Measurements from ENCODE around the gene SIPA1L3.
A peak's percentile ranks its signal among the peaks of the same experiment; 100 is the strongest.

SIPA1L3 gene

DNA sequence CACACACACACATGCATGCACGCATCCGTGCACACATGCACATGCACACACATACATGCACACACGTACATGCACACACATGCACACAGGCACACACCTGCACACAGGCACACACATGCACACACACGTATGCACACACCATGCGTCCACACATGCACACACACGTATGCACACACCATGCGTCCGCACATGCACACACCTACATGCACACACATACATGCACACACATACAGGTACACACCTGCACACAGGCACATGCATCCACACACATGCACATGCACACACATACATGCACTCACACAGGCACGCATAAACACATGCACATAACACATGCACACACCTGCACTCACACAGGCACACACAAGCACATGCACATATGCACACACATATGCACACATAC is 204.9 kb downstream of the SIPA1L3 start:
- no peak for DNase-seq (ENCODE audit: low read depth in 2 of 2)

DNA sequence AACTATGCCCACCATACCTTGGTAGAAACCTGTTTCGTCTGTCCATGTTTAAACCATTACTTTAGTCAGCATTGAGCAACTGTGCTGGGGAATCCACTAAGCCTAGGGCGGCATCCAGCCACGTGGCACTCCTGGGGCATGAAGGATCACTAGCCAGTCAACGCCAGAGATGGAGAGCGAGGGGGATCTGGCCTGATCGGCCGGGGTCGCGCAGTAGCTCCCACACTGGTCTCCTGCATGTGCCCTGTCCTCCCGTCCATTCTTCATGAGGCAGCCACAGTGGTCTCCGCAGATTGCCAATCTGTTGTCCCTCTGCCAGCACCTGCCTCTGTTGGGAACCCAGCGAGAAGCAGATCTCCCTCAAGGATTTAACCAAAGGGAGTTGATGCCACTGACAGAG is 207.6 kb downstream of the SIPA1L3 start:
- no peak for DNase-seq (ENCODE audit: low read depth in 2 of 2)

DNA sequence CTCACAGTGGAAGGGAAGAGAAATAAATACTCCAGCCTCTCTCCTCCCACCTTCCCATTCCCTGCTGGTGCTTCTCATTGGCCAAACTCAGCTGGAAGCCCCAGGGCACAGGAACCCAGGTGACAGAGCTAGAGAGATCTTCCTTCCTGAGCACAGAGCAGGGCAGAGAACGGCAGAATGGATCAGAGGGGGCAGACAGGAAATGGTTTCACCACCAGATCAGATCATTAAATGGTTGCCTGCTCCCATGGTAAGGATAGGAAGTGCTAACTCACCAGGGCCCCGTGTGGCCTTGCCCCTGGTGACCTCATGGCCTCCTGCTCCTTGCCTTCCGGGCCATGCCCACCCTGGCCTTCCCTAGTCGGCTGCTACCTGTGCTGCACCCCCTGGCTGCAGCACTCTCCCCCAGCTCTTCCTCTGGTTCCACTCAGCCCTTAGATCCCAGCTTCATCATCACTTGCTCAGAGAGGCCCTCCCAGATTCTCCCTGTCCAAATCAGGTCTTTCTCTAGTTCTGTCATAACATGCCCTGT is 208.3 kb downstream of the SIPA1L3 start:
- DNase-seq (ENCODE audit: low read depth in 2 of 2) = no peak

DNA sequence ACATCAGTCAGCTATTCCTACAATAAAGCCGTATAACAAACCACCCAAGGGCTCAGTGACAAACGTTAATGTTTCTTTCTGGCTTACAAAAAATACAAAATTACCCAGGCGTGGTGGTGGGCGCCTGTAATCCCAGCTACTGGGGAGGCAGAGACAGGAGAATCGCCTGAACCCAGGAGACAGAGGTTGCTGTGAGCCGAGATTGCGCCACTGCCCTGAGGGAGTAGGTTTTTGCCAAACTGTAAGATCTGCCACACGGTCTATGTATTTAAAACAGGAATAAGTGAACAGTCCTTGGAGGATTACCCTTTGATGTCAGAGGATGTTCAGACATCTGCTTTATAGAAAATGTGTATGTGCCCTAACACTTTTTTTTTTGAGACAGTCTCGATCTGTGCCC is 211.2 kb downstream of the SIPA1L3 start:
- DNase-seq (ENCODE audit: low read depth in 2 of 2) = no peak

DNA sequence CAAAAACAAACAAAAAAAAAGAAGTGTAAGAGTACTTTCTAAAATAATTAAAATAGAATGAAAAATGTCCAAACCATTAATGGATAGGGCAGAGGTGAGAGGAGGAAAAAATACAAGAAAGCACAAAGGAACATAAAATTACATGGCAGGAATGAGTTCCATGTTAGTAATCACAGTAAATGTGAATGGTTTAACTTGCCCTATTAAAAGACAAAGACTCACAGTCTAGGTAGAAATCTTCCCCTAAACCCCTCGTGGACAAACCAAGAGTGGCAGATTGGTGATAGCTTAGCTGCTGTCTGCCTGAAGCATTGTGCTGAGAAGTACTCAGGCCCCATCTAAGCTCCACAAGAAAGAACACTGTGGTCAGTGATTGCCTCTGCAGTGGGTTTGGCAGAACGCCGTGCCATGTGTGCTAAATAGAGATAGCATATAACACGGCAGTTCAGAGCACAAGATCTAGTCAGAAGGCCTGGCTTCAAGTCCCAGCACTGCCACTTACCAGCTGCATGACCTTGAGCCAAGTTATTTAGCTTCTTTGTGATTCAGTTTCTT is 213.5 kb downstream of the SIPA1L3 start:
- DNase-seq (ENCODE audit: low read depth in 2 of 2) = no peak

DNA sequence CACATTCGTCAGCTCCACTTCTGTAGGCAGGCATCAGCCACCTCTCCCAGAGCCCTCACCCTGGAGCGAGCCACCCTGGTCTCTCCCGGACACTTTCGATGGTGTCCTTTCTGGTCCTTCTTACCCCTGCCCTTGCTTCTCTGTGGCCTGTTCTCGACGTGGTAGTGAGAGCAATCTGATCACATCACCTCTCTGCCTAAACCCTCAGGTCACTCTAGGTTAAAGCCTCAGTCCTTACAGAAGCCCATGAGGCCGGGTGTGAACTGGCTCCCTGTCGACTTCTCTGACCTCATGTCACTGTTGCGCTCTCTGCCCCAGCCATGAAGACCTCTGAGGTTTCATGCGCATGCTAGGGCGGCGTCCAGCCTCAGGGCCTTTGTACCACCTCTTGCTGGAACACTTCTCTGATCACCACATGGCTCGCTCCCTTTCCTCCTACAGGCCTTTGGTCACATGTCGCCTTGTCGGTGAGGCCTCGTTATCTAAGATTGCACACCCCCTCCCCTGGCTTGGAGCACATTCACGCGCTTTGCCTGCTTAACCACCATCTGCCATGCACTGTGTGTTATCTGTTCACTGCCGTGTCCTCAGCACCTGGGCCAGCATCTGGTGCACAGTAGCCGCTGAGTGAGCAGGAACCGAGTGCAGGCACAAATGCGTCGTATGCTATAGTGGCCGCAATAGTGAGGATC is 215.5 kb downstream of the SIPA1L3 start:
- DNase-seq (ENCODE audit: low read depth in 2 of 2) = no peak

DNA sequence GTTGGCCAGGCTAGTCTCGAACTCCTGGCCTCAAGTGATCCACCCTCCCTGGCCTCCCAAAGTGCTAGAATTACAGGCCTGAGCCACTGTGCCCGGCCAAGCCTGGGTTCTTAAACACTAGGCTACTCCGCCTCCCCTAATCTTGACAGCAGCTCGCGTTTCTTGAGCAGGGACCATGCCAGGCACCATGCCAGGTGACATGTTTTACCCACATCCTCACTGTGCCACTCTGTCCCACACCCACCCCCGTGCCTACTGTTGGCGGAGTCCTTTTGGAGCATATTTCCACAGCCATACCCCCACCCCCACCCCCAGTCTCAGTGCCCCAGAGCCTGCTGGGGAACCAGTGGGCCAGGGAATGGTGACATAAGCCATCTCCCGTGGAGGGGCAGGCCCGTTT is 218.2 kb downstream of the SIPA1L3 start:
- DNase-seq (ENCODE audit: low read depth in 2 of 2) = no peak

DNA sequence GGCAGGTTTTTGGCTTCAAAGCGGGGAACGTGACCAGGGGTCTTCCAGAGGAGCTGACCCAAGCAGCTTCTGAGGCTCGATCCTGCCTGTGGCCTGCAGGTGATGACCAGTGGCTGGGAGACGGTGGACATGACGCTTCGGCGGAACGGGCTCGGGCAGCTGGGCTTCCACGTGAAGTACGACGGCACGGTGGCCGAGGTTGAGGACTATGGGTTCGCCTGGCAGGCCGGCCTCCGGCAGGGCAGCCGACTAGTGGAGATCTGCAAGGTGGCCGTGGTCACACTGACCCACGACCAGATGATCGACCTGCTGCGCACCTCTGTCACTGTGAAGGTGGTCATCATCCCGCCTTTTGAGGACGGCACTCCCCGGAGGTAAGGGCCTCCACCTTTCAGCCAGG is 223.4 kb downstream of the SIPA1L3 start:
- DNase-seq (ENCODE audit: low read depth in 2 of 2) = no peak

DNA sequence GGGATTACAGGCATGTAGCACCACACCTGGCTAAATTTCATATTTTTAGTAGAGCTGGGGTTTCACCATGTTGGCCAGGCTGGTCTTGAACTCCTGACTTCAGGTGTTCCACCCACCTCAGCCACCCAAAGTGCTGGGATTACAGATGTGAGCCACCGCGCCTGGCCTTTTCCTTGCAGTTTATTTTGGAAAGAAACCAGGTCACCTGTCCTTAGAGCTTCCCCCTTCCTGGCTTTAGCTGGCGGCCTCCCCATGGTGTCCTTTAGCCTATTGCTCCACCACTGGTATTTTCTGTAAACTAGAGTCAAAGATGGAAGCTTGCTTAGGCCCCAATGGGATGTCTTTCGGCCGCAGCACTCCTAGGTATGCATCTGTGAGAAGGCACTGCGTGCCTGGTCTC is 225.8 kb downstream of the SIPA1L3 start:
- no peak for DNase-seq (ENCODE audit: low read depth in 2 of 2)

DNA sequence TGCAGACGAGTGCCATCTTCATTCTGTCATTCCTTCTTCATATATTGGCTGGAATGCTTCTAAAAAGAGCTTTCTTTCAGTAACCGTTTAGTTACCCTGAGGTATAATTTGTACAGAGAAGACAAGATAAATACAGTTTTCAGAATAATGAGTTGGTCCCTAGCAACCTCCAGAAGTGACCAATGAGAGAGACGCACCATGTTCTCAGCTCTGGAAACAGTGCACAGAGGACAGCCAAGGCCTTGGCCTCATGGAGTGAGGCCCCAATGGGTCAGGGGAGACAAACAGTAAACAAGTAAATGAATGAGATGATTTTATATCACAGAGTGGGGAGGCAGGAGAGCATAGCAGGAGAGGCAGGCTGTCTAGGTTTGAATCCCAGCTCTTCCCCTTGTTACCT is 226.3 kb downstream of the SIPA1L3 start:
- no peak for DNase-seq (ENCODE audit: low read depth in 2 of 2)

DNA sequence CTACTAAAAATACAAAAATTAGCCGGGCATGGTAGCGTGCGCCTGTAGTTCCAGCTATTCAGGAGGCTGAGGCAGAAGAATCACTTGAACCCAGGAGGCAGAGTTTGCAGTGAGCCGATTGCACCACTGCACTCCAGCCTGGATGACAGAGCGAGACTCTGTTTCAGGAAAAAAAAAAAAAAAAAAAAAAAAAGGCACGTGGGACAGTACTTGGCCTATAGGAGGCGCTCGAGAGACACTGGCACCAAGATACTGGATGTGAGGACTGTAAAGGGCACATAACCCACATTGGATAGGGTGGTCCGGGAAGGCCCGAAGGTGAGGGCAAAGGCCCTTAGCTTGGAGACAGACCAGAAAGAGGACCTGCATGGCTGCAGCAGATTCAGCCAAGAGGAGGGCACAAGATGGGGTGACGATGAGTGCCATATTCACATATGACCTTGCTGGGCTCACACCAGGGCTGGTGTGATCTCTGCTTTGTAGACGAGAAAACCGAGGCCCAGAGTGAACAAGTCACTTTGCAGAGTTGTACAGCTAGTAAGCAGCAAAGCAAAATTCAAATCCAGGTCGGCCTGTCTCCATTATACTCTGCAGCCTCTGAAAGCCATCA is 227.6 kb downstream of the SIPA1L3 start:
- no peak for DNase-seq (ENCODE audit: low read depth in 2 of 2)

DNA sequence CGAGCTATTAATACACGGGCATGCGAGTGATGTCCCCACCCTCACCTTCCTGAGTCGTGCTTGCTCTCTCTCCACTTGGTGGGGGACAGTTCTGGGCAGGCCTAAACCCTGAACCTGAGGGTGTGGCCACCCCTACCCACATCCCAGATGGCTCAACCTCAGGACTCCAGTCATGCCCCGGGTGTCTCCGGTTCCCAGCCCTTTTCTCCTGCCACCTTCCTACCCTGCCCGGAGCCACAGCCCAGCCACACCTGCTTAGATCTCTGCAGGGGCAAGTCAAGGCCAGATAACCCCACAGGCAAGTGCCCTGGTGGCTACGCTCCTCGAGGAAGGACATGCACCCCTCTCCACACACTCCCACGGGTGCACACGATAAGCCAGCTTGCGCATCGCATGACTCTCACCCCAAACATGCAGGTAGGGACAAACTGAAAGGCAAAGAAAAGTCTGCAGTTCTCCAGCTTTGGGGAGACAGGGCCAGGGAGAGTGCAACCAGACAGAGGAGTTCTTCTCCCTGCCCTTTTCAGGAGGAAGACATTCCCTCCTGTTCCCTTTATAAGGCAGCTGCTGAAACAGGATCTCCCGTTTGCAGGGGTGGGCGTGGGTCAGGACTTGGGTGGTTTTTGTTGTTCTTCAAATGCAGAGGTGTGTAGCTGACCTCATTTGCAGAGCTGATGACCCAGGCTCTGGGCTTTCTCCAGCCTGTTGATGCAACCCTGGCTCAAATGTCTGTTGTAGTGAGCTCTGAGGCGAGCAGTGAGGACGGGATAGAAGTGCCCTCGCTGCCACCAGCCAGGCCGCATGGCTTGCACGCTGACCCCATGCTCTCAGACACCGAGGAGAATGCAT is 228.4 kb downstream of the SIPA1L3 start:
- DNase-seq (ENCODE audit: low read depth in 2 of 2) = no peak

DNA sequence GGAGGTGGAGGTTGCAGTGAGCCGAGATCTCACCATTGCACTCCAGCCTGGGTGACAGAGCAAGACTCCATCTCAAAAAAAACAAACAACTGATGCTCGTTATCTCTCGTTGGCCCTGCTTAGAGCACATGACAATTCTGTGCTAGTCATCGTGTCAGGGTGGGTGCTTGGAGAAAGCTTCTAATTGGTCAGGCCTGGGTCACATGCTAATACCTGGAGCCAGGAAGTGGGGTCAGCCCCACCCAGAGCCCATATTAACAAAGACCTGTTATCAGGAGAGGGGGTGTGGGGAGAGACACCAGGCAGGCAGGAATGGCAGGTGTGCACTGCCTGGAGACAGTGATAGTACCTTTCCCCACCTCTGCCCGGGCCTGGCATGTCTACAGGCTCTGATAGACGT is 232.1 kb downstream of the SIPA1L3 start:
- no peak for DNase-seq (ENCODE audit: low read depth in 2 of 2)

DNA sequence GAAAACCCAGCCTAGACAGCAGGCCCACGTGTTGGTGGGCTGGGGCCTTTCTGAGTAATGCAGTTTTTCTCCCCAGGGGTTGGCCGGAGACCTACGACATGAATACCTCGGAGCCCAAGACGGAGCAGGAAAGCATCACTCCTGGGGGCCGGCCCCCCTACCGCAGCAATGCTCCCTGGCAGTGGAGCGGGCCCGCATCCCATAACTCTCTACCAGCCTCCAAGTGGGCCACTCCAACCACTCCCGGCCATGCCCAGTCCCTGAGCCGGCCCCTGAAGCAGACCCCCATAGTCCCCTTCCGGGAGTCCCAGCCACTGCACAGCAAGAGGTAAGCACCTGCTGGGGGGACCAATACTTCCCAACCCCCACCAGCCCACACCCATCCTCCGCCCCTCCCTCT is 234.1 kb downstream of the SIPA1L3 start:
- DNase-seq (ENCODE audit: low read depth in 2 of 2) = no peak

DNA sequence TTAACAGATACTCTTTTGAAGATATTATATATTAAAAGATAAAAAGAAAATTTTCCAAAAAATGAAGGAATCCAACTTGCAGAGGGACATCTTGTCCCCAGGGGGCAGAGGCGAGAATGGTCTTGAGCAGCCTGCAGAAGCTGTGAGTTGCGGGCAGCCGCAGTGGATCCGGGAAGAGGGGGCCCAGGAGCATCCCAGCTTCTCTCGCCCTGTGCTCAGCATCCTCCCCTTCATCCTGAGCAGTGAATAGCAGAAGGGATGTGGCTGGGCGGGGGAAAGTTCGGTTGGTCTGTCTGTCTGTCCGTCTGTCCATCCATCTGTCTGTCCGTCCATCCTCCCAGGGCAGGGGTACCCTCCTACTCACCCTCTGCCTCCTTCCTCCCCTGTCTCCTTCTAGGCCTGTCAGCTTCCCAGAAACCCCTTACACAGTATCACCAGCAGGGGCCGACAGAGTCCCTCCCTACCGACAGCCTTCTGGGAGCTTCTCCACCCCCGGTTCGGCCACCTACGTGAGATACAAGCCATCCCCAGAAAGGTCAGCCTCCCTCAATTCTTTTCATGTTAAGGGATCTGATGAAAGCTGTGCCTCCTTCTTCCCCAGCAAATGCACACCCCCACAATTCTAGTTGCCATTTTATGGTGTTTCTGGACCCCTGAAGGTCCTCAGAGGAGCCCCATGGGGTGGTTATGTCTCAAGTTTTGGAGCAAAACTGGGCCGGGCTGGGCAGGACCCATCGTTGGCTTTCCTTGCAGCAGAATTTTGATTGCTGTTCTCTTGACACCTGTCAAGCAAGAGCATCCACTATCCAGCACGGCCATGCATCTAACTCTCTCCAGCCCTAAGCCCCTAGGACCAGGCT is 235.4 kb downstream of the SIPA1L3 start:
- peak; percentile 37 to 43 for DNase-seq (ENCODE audit: low read depth in 2 of 2)

DNA sequence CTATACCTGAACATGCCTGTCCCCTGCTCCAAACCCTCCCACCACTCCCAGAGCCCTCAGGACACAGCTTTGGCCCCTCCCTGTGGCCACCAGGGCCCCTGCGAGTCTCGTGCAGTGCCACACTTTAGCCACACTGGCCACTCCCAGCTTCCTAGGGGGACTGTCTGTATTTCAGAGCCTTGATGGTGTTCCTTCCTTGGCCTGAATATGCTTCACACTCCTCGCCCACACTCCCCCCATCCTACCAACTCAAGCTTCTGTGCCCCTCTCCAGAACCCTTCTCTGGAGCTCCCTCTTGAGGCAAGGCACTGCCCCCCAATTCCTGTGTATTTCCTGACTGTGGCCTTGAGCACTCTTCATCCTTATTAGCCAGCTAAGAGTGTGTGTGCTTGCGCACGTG is 236.8 kb downstream of the SIPA1L3 start:
- no peak for DNase-seq (ENCODE audit: low read depth in 2 of 2)

DNA sequence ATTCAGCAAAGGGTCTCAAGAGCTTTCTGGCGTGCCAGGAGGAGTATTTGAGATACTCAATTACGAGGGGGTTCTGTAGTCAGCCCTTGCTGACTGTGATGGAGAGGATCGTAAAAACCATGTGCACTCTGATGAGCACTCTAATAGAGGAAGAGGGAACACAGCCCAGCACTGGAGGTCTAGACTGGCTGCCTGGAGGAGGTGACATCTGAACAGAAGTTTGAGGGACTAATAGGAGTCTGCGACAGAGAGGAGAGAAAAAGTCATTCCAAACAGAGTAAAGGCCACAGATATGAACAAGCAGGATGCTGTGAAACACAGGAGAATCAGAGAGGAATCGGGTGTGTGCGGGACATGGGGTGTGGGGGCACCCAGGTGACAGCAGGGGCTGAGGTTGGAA is 237.7 kb downstream of the SIPA1L3 start:
- DNase-seq (ENCODE audit: low read depth in 2 of 2) = no peak

DNA sequence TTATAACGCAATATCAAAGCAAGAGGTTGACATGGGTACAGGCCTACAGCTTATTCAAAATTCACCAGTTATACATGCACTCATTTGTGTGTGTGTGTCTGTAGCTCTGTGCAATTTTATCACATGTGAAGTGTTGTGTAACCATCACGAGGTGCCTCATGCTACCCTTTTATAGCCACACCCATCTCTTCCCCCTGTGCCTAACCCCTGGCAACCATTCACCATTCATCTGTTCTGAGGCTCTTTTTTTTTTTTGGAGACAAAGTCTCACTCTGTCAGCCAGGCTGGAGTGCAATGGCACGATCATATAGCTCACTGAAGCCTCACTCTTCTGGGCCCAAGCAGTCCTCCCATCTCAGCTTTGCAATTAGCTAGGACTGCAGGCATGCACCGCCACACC is 238.6 kb downstream of the SIPA1L3 start:
- no peak for DNase-seq (ENCODE audit: low read depth in 2 of 2)

DNA sequence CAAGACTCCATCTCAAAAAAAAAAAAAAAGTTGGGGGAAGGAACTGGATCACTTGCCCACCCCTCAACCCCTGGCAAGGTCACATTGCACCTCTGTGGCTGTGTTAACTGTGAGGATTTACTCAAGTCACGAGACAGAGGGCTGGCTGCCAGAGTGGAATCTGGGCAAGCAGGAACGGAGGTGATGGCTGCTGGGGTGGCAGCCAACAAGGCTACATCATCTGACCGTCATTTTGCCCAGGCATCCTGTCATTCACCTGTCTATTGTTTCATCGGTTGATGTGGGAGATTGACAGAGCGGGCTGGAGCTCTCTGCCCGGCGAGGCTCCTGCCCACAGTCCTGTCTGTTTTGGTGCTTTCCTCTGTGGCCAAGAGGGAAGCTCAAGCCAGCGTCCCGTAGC is 241.3 kb downstream of the SIPA1L3 start:
- no peak for DNase-seq (ENCODE audit: low read depth in 2 of 2)

DNA sequence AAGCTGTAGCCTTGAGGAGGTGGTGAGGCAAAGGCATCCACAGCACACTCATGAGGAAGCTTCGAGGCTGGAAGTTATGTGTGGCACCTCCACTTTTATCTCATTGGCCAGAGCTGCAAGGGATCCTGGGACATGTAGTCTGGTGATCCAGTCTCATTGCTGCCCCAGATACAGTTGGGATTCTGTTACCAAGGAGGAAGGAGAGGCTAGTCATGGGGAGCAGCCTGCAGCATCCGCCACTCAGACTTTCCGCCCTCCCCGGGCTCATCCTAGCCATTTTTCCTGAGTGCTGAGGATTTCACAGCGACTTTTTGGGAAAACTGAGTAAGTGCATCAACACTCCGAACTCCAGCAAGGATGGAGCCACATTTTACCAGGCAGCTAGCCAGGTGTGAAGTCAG is 242.7 kb downstream of the SIPA1L3 start:
- DNase-seq (ENCODE audit: low read depth in 2 of 2) = no peak

DNA sequence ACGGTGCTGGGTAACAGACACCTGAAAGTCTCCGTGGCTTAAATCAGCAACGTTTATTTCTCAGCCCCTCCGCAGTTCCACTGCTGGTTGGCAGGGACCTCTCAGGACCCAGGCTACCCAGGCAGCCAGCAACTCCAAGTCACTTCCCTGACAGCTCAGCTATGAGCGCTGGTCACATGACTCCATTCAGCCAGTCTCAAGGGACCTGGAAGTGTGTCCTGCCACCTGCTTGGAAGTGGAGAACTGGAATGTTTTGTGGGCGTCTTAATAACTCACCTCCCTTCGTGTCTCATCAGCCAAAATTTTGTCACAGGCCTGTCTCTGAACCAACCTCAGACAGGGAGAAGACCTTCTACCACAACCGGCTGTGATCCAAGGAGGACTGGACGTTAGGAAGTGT is 244.2 kb downstream of the SIPA1L3 start:
- no peak for DNase-seq (ENCODE audit: low read depth in 2 of 2)
